ENCODE measurements around the gene HMX1.

GRCh38 chr4:8854931-8855330 lies 16.7 kb downstream of the HMX1 start:
- TF ChIP-seq CTCF (optimal IDR thresholded peaks at IDR 0.05 in 1 of 3, IDR thresholded peaks at IDR 0.05 in 1 of 3, conservative IDR thresholded peaks at IDR 0.05 in 1 of 3; ENCODE audit: extremely low read depth in 1 of 3, insufficient read depth in 2 of 3, low read length in 3 of 3) = no peak
- no peak for TF ChIP-seq EZH2 (IDR thresholded peaks at IDR 0.05; ENCODE audit: low read length)

Measured in keratinocyte (primary cell).